T-helper 1 cell treated with Interleukin-12 subunit alpha and Interleukin-12 subunit beta and Interleukin-4 antibody, amounts not matched to agents 30 ng/mL and 1 ng/mL, for 36 hours (primary cell): ENCODE data around the gene ZFPM1. TPM values are rescaled to one million over a fixed set of nuclear protein-coding genes. Genes with fewer than 3 reads are reported as not detected.
"Not testable (repeated sequence)": the region's sequence is repeated elsewhere in the genome, so short reads cannot be mapped to it uniquely, and the experiment has no call there.

ENCODE experiments used
- intact Hi-C: fragments of 100-400 bp; cut with micrococcal nuclease; formaldehyde crosslinking; loops from one replicate; pipeline ENCODE4 v1.15.1; 2024
- total RNA-seq: library from RNA; stranded (reverse); gene quantifications from 2 replicates; pipeline ENCODE4 v1.2.3, GENCODE V29; 2022

Gene ZFPM1
- 11.6 and 14.0 TPM in 2 replicates for total RNA-seq

GRCh38 chr16:88453217-88453531, at the start of gene ZFPM1:
Gene ZFPM1 (plus strand): TSS chr16:88453280. CDS start chr16:88453639, 359 bp downstream.
- intact Hi-C loops: loop anchor here (1.0 to 5.0 kb wide), 7 partner anchors 198 to 1070 kb away; partner anchors contain the start of genes BANP, CYBA, FBXO31 and GALNS

- intact Hi-C loops: no loop called here
Measured at GRCh38 chr16:88403794-88404581, 49.1 kb upstream of the ZFPM1 start.

GRCh38 chr16:88404769-88405168, 48.3 kb upstream of the ZFPM1 start:
- intact Hi-C loops: no loop called here

DNA sequence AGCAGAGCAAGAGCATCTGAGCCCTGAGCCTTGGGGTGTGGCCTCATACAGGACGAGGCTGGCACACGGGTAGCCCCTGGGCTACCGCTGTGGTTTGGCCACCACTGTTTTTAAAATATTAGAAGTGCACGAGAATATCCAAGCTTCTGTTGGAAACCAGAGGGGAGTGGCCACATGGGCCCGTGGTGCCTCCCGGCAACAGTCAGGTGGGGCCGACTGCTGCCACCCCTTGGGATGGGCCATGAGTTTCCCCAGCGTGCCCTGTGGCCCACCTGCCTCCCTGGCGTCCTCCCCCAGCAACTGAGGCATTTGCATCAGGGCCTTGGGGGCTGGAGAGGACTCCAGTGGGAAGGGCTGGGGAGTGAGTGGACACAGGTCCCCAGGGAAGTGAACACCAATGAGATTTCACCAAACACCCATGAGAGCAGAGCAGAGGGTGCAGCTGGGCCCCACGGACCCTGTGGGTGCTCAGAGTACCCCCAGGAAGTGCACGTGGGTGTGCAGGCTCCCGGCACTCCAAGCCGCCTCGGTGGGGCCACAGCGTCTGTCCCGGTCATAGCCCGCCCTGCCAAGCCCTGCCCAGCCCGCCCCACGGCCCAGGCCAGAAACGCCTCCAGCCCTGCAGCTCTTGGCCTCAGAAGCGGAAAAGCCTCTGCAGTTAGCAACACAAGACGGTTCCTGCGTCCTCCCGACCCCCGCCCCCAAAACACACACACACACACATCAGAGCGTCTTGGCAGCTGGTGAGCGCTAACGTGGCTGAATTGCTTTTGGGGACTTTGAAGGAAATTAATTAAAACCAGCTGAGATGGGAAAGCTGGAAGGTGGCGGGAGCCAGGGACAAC, 47.6 kb upstream of the ZFPM1 start:
- intact Hi-C loops: no loop called here

DNA sequence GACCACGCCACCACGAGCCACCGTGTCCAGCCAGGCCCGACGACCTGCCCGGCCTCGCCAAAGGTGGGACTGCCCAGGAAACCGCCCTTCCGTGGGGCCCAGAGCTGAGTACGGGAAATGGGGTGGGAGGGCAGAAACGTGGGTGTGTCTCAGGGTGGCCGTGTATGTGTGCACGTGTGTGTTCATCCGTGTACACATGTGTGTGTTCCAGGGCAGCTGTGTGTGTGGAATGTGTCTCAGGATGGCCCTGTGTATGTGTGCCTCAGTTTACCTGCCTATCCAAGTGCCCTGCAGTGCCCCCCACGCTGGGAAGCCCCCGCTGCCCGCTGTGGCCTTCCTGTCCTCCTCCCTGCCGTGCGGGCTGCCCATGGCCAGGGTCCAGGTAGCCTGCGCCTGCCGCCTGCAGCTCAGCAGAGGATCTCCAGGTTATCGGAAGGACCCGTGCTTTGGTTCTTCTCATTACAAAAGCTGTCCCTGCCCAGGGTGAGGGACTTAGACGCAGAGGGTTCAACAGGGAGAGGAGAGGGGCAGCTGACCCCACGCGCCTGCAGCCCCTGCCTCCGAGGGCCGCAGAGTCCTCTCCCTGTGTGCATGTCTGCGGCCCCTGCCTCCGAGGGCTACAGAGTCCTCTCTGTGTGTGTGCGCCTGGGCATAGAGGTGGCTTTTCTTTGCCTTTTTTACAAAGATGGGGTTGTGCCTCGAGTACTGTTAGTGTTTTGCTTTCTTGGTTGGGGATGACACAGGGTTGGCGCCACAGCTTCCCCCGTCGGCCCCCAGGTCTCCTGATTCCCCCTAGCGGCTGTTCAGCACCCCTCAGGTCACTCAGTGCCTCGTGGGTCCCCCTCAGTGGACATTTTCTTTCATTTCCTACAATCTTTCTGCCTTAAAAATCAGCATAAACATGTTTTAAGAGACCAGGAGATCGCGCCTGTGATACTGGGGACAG, 46.7 kb upstream of the ZFPM1 start:
- intact Hi-C loops: no loop called here

GRCh38 chr16:88407042-88407420, 46.0 kb upstream of the ZFPM1 start:
- intact Hi-C loops: no loop called here

GRCh38 chr16:88407807-88408206, 45.3 kb upstream of the ZFPM1 start:
- intact Hi-C loops: no loop called here

DNA sequence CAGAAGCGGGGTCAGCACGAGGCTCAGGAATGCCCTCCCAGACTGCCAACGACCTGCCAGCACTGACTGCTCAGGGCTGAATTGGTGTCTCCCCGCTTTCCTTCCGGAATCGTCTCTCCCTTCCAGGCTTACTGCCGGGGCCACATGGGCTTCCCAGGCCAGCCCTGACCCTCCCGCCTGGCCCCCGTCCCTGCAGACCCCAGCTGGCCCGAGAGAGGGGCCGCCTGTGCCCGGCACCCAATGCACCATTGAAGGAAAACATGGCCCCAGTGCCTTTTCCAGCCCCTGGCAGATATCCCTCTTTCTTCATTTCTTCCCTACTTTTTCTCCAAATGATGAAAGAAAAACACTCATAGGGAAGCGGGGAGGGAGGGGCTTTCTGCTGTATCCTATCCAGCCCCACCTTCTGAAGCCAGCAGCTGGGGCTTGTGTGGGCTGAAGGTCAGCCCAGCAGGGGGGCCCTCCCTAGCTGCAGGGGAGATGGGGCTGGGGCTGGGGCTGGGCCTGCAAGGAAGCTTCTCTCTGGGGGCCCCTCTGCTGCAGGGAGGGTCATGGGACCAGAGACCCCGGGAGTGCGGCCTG, 44.4 kb upstream of the ZFPM1 start:
- intact Hi-C loops: no loop called here

DNA sequence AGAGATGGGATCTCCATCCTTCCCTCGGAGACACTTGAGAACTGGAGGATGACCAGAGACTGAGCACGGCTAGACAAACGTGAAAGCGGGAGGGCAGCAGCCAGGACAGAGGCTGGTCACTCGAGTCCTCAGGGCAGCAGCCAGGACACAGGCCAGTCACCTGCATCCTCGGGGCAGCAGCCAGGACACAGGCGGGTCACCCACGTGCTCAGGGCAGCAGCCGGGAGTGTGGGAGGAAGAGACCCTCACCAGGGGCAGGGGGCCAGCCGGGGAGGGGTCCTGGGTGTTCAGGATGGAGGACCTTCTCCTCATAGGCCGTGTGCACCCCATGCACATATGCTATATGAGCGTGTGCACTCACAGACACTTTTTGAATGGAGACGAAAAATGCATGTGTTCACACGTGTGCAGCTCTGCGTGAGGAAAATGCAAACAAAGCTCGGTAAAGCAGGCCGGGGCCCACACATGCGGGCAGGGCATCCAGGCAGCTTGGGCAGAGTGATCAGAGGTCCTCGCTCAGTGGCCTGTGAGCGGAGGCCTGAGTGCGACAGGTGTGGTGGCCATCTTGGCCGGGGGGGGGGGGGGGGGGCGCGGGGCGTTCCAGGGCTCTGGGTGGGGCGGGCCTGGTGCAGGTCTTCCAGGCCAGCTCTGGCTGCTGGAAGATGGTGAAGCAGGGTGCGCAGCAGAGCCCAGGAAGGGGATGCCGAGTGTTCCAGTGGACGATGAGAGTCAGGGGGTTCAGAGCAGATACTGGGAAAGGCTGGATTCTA, 43.6 kb upstream of the ZFPM1 start:
- intact Hi-C loops: no loop called here

DNA sequence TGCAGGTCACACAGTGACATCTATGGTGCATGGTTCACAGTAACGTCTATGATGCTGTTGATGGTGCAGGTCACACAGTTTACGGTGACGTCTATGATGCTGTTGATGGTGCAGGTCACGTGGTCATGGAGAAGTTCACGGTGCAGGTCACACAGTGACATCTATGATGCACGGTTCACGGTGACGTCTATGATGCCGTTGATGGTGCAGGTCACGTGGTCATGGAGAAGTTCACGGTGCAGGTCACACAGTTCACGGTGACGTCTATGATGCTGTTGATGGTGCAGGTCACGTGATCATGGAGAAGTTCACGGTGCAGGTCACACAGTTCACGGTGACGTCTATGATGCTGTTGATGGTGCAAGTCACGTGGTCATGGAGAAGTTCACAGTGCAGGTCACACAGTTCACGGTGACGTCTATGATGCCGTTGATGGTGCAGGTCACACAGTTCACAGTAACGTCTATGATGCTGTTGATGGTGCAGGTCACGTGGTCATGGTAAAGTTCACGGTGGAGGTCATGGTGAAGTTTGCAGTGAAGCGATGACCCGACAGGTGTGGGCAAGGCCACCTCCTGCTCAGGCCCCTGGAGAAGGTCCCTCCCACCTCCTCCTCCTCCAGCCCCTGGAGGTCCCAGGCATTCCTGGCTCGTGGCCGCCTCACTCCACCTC, 42.6 kb upstream of the ZFPM1 start:
- intact Hi-C loops: not testable (repeated sequence)

DNA sequence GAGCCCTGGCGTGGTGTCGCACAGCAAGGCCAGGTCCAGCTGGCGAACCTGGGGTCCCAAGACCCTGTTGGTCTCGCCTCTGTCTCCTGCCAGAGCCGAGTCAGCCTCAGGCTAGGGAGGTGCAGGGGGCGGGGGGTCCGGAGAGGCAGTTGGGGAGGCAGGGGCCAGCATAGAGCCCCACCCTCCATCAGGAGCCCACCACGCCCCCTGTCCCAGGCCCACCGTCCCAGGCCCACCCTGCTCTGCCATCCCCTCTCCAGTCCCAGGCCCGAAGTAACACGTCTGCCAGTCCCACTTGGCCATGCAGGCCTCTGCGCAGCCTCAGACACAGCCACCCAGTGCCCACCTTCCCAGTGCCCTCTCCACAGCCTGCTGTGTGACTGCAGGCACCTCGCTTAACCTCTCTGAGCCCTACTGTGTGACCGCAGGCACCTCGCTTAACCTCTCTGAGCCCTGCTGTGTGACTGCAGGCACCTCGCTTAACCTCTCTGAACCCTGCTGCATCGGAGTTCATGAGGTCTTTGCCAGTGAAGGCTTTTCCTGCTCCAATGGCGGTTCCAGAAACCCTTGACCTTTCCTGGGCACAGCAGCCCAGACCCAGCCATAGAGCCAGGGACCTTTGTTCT, 41.0 kb upstream of the ZFPM1 start:
- intact Hi-C loops: no loop called here

DNA sequence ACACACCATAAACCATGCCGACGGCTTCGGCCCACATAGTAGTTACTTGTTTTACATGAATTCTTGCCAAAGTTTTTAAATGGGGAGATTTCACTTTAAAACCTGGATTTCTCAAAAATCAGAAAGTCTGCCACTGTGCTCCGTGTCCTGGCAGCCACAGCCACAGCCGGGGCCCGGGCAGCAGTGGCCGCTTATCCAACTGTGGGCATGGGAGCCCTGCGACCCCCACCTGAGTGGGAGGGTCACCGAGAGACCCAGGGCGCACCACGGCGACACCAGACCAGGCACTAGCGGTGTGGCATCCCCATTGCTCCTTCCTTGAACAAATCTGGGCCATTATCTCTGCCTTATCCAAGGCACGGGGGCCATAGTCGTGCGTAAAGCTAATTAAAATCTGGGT, 40.3 kb upstream of the ZFPM1 start:
- intact Hi-C loops: no loop called here

- intact Hi-C loops: no loop called here
Measured at GRCh38 chr16:88413231-88413630, 39.8 kb upstream of the ZFPM1 start.

- intact Hi-C loops: no loop called here
Measured at GRCh38 chr16:88413631-88414030, 39.4 kb upstream of the ZFPM1 start.

DNA sequence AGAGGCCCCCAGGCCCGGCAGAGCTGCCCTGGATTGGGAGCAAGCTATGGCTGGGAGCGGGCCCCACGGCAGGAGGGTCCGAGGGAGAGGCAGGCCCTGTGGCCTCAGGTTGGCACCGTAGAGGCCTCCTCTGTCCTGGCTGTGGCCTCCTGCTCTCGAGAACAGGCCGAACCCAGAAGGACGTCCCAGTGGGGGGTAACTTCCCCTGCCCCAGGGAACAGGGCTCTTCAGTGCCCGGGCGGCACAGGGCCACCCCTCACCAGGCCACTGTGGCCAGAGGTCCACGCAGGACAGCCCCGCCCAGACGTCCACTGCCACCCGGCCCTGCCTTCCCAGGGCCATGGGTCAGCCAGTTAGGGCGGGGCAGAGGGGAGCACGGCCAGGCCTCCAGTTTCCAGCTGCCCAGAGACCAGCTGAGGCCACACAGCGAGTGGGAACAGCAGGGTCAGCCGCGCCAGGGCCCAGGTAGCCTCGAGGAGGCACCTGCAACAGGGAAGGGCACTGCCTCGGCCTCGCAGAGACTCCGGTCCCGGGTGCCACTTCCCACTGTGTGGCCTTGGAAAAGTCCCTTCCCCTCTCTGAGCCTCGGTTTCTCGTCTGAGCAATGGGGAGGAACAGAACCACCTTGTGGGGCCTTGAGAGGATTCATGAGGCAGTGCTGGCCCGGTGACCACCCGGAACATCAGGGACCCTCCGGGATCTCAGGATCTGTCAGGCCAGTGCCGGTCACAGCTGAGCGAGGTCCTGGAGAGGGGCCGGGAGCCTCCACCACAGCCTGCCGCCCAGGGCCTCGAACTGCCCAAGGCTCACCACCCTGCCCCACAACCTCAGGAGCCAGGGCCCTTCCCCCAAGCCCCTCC, 38.3 kb upstream of the ZFPM1 start:
- intact Hi-C loops: no loop called here

GRCh38 chr16:88415381-88415705, 37.7 kb upstream of the ZFPM1 start:
- intact Hi-C loops: no loop called here

DNA sequence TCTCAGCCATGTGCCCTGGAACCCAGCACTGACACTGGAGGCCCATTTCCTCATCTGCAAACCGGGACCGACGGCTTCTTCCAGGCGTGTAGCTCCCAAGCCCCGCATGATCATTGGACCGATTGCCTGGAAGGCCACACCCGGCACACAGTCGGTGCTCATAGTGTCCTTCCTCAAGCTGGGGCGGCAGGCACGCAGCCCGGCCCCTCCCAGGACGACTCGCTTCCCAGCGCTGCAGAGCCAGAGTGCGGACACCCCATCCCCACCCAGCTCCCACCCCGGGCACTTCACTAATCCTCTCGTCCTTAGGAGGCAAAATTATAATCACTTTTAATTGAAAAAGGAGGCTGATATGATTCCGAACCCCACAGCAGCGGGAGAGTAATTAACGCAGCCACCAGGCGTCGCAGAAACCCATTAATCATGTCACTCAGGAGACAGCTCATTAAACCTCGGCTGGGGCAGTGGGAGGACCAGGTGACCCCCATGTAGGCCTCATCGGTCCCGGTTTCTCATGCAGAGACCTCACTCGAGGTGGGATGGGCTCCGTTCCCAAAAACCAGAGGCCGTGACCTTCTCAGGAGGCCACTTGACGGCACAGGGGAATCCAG, 37.3 kb upstream of the ZFPM1 start:
- intact Hi-C loops: no loop called here

DNA sequence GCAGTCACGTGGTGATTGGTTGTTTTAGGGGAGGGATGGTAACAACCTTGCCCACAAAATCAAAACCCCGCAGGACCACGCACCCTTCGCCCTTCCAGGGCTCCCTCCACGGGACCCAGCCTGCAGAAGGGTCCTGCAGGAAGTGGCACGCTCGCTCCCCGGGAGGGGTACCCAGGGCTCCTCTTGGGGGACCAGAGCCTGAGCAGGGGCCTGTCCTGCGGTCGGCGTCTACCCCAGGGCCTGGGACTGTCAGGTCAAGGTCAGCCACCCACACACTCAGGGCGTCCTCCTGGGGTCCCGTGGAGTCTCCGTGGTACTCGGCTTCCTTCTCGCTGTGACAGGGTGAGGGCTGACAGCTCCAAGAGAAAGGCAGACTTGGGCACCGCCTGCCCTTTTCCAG, 36.4 kb upstream of the ZFPM1 start:
- intact Hi-C loops: no loop called here
